HL-60/S4 treated with phorbol 12-myristate 13-acetate at 8.2 ng/mL for 4 days and 3 days (cell line): ENCODE data around the gene CDHR2.
"Not testable (repeated sequence)": the region's sequence is repeated elsewhere in the genome, so short reads cannot be mapped to it uniquely, and the experiment has no call there.

Experiments used
- in situ Hi-C: fragments of 300-500 bp; cut with MboI; formaldehyde crosslinking; loops from 2 replicates; pipeline ENCODE4 v1.15.0; 2022; ENCODE audit warnings: low sequenced_read_pairs

Gene CDHR2

DNA sequence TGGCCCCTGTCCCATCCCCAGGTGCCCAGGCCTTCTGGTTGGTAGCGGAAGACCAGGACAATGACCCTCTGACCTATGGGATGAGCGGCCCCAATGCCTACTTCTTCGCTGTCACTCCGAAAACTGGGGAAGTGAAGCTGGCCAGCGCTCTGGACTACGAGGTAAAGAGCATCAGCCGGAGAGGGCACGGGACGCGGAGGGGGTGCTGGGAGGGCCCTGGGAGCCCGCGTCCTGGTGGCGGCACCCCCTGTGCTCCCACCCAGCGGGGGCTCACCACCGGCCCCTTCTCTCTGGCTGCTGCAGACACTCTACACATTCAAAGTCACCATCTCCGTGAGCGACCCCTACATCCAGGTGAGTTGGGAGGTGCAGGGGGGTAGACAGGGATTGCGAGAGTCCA lies 19.5 kb downstream of the CDHR2 start:
- in situ Hi-C loops = no loop called here

- in situ Hi-C loops = no loop called here
These were observed 20.9 kb downstream of the CDHR2 start for GRCh38 chr5:176570044-176570443.

- in situ Hi-C loops = no loop called here
These were observed 24.6 kb downstream of the CDHR2 start for GRCh38 chr5:176573564-176574296.

DNA sequence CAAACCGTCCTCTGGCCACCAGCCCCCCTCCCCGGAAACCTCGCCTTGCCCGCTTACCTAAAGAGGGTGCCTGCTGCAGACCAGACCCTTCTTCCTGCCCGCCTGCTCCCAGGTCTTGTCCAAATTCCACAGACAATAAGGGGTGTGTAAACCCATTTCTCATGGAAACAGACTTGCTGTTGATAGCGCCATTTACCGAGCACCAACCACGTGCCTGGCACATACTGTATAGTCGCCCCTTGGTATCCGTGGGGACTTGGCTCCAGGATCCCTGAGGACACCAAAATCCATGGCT lies 25.1 kb downstream of the CDHR2 start:
- in situ Hi-C loops = no loop called here

DNA sequence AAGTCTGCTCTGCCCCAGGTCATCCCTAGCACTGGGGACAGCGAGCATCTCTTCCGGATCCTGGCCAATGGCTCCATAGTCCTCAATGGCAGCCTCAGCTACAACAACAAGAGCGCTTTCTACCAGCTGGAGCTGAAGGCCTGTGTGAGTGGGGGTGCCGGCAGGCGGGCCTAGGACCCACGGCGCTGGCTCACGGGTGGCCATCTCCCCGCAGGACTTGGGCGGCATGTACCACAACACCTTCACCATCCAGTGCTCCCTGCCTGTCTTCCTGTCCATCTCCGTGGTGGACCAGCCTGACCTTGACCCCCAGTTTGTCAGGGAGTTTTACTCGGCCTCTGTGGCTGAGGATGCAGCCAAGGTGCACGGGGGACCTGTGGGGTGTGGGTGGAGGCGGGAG lies 25.9 kb downstream of the CDHR2 start:
- in situ Hi-C loops = no loop called here

GRCh38 chr5:176575488-176576422 lies 26.6 kb downstream of the CDHR2 start:
- in situ Hi-C loops = no loop called here

- in situ Hi-C loops = no loop called here
These were observed 28.4 kb downstream of the CDHR2 start for GRCh38 chr5:176577312-176578176.

GRCh38 chr5:176578391-176578808 lies 29.3 kb downstream of the CDHR2 start:
- in situ Hi-C loops = no loop called here

DNA sequence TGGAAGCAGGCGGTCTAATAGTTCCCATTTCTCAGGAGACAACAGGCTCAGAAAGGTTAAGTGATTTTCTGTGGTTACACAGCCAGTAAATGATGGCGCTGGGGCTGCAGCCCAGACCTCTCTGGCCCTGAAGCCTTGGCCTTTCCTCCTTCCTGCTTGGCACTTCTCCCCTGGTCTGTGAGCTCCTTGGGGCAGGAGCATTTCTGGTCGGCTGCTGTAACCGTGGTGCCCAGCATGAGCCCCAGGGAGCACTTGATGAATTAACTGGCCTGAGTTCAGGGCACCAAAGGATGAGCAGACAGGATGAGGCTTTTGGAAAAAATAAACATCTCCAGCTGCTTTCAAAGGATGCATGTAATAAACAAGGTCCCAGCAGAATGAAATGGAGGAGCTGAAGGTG lies 30.2 kb downstream of the CDHR2 start:
- in situ Hi-C loops = no loop called here

- in situ Hi-C loops = no loop called here
These were observed 32.2 kb downstream of the CDHR2 start for GRCh38 chr5:176581361-176581760.

GRCh38 chr5:176583076-176583475 lies 33.9 kb downstream of the CDHR2 start:
- in situ Hi-C loops = no loop called here

- in situ Hi-C loops = no loop called here
These were observed 38.3 kb downstream of the CDHR2 start for GRCh38 chr5:176587398-176587797.

DNA sequence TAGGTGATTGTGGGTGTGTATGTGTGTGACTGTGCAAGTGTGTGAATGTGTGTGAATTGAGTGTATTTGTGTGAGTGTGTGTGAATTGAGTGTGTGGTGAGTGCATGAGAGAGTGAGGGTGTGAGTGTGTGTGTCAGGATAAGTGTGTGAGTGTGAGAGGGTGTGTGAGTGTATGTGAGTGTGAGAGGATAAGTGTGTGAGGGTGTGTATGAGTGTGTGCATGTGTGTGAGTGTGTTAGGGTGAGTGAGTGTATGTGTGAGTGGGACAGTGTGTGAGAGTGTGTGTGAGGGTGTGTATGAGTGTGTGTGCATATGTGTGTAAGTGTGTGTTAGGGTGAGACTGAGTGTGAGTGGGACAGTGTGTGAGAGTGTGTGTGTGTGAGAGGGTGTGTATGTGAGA lies 39.2 kb downstream of the CDHR2 start:
- in situ Hi-C loops = no loop called here

GRCh38 chr5:176589039-176589769 lies 40.1 kb downstream of the CDHR2 start:
- in situ Hi-C loops = no loop called here

GRCh38 chr5:176590035-176590717 lies 41.0 kb downstream of the CDHR2 start:
- in situ Hi-C loops = no loop called here

DNA sequence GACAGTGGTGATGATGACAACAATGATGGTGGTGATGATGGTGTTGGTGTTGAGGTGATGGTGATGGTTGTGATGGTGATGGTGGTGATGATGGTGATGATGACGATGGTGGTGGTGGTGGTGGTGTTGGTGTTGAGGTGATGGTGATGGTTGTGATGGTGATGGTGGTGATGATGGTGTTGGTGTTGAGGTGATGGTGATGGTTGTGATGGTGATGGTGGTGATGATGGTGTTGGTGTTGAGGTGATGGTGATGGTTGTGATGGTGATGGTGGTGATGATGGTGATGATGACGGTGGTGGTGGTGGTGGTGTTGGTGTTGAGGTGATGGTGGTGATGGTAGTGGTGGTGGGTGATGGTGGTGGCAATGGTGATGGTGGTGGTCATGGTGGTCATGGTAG lies 42.5 kb downstream of the CDHR2 start:
- in situ Hi-C loops = not testable (repeated sequence)

DNA sequence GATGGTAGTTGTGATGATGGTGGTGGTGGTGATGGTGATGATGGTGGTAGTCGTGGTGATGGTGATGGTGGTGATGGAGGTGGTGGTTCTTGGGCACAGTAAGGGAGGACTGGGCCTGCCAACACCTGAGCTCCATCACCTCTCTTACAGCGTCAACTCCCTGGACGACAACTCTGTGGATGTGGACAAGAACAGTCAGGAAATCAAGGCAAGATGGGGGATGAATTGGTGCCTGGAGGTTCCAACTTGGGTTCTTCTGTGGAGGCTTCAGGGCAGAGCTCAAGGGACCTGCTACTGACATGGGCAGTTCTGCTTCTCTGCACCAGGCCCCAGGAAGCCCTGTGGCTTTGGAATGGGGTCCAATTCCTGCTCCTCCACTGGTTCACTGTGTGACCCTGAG lies 43.4 kb downstream of the CDHR2 start:
- in situ Hi-C loops = no loop called here

- in situ Hi-C loops = no loop called here
These were observed 44.2 kb downstream of the CDHR2 start for GRCh38 chr5:176593273-176593869.

DNA sequence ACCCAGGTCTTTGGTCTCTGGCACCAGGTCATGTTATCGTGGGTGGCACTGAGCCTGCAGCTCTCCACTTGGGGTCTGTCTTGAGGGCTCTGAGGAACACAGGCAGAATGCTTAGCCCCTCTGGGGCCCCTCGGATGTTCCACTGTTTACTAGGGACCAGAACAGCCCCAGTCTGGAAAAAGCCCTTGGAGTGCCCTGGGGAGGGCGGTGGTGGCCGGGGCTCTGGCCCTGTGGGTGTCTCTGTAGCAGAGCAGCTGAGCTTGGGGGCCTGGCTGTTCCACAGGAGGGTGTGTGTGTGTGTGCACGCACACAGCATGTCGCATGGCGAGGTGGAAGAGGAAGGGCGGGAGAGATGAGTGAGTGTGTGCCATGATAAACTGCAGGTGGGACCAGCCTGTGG lies 45.4 kb downstream of the CDHR2 start:
- in situ Hi-C loops = no loop called here
